Hematopoietic multipotent progenitor cell treated with erythropoietin and hydrocortisone succinate and interleukin-3 and kit ligand, for 8 days (in vitro differentiated cells): Measurements from ENCODE around the gene DCTN5.
"Not testable (repeated sequence)": the region's sequence is repeated elsewhere in the genome, so short reads cannot be mapped to it uniquely, and the experiment has no call there.

Source experiments
- DNase-seq: peaks from one replicate; pipeline ENCODE4 v3.0.0-alpha.2; 2015

Gene DCTN5

DNA sequence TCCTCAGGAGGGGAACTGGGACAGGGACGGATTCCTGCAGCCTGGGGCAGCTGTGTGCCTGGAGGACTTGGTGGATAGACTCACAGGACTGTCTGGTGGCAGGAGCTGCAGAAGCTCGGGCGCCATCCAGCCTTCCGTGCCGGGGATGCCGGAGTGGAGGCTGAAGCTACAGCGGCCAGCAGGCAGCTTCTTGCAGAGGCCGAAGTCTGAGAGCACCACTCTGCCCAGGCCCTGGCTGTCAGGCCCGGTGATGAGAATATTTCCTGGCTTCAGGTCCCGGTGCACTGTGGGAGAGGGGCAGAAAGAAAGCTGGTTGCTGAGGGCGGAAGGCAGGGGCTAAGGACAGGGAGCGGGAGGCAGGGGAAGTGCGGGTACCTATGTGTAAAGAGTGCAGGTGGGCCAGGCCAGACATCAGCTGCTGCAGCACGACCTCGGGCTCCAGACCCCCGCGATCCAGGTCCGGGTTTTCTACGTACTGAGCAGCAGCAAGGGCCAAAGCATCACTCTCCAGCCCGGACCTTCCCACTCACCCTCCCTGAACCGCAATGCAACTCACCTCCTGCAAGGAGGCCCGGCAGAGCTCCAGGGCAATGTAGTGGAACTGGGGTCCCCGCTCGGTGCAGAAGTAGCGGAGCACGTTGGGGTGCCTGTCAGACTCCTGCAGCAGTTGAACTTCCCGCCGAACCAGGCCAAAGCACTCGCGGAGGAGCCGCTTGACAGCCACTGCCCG, 53.5 kb downstream of the DCTN5 start:
- no peak for DNase-seq

DNA sequence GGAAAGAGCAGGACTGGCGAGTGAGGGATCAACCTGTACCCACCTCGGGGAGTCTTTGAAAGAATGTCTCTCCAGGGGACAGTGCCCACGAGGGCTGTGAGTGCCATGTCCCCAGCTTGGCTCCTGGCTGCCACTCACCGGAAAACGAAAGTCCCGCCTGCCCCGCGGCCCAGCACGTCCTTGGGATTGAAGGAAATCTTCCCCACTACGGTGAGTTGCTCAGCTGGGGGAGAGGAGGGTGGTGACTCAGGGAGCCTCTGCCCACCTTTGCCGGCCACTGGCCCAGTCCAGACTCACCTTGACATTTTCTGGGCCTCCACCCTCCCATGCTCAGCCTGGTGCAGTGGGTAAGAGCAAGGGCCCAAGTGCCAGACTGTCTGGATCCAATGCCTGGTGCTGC, 54.5 kb downstream of the DCTN5 start:
- no peak for DNase-seq

DNA sequence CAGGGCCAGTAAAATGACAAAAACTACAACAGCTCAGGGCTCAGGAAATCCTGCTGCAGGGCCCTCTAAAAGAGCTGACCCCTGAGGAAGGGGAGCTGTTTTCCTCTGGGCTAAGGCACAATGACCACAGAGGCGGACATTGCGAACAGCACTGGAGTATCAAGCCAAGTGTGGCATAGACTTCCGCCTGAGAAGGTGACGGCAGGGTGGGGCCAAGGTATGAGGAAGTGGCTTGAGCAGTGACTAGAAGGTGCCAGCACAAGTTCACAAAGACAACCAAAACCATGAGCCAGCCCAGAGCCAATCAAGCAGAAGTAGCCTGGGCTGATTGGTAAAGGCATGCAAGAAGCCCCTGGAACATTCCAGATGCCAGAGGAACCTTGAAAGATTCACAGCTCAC, 57.8 kb downstream of the DCTN5 start:
- DNase-seq: no peak

DNA sequence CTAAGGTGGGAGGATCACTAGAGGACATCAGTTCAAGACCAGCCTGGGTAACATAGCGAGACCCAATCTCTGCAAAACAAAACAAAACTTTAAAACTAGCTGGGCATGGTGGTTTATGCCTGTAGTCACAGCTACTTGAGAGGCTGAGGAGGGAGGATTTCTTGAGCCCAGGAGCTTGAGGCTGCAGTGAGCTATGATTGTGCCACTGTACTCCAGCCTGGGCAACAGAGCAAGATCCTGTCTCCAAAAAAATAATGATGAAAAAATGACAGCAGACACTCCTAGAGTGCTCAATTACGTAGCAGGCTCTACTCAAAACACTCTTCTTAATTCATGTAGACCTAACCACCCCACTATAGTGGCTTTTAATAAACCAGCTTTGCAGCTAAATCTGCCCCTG, 58.8 kb downstream of the DCTN5 start:
- no peak for DNase-seq

DNA sequence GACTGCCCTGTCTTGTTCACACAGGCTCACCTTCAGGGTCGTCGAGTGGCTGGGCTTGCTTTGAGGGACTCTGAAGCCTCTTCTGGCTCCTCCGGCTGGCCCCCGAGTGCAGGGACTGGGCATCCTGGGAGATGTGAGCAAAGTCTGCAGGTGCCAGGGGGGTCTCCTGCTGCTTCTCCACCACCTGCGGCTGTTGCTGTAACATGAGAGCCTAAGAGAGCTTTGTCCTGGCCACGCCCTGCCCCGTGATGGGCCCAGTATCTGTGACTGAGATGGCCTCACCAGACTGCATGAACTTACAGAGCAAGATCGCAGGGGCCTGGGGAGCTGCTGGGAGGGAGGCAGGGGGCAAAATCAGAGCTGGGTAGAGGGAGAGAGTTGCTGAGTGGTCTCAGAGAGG, 59.2 kb downstream of the DCTN5 start:
- no peak for DNase-seq

DNA sequence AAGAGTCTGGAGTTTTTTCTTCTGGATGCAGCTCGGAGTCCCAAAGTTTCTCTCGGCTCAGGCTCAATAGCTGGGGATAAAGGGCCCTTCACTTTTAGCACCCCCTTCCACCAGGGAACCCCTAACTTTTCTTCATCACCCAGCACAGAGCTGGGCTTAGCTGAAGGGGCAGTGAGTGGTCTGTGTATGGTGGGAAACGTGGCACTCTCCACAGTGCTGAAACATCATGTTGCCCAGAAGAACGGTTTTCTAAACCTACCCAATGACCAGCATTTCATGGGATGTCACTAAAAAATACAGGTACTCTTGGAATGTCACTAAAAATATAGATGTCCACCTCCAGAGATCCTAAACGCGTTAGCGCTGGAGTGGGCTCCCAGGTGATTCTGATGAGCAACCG, 59.8 kb downstream of the DCTN5 start:
- DNase-seq: no peak

DNA sequence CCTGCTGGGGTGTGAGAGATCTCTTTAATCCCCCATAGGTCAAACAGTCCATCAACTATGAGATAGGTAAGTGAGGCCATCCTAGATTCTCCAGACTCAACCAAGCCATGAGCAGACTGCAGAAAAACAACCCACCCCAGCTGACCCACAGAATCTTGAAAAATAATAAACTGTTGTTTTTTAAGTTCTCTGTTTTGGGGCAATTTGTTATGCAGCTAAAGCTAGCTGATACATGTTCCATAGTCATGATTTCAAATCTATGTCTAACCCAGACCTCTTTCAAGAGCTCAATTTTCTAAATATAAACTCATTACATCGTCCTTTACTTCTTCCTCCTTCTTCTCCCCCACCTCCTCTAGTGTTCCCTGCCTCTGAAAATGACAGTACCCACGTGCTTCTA, 61.7 kb downstream of the DCTN5 start:
- no peak for DNase-seq

DNA sequence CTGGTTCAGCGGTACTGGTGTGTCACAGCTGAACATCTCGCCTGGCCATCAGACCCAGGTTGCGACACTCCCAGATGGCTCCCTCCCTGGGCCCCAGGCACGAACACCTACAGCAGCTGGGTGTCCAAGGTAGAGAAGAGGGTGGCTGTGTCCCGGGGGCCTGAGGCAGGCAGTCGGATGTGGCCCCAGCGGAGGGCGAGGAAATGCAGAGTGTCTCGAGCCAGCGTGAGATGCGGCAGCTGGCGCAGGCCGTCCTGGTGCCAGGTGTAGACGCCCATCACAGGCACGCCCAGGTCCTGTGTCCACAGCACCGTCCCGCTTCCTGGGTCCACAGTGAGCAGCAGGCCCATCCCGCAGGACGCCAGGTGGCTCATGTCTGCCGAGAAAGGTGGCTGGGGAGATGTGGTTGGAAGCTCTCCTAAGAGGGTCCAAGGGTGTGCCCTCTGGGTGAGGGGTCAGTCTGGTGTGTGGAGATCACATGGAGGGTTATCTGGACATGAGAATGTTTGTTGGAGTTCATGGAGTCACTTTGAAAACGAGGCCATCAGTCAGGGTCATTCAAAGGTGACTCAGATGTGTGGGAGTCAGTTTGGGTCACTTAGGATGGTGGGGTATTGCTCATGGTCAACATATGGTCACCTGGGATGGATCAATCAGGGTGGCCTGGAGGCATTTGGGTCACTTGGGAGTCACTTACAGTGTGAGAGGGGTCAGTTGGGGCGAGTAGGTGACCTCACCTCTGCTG, 63.7 kb downstream of the DCTN5 start:
- DNase-seq: no peak

DNA sequence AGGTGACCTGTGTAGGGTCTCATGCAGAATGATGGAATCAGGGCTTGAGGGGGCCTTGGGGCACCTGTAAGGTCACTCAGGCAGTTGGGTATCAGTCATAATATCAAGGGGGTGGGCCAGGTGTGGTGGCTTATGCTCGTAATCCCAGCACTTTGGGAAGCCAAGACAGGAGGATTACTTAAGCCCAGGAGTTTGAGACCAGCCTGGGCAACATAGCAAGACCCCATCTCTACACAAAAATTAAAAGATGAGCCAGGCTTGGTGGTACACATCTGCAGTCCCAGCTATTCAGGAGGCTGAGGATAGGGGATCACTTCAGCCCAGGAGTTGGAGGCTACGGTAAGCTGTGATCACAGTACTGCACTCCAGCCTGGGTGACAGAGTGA, 64.2 kb downstream of the DCTN5 start:
- no peak for DNase-seq

DNA sequence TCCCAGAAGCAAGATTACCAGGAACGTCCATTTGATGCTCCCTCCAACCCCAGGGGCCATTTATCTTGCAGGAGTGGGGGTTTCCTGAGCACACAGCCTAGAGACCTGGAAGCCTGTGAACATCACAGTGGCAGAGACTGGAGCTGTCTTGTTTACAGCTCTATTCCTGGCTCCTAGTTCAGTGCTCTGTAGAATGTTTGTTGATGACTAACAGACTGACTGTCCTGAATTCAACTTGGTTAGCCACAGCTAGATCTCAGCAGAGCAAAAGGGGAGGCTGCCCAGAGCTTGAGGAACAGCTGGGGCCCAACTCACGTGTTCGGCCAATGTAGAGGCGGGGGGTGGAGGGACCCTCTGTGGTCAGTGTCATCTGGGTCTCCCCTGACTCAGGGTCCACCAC, 65.2 kb downstream of the DCTN5 start:
- DNase-seq: no peak

DNA sequence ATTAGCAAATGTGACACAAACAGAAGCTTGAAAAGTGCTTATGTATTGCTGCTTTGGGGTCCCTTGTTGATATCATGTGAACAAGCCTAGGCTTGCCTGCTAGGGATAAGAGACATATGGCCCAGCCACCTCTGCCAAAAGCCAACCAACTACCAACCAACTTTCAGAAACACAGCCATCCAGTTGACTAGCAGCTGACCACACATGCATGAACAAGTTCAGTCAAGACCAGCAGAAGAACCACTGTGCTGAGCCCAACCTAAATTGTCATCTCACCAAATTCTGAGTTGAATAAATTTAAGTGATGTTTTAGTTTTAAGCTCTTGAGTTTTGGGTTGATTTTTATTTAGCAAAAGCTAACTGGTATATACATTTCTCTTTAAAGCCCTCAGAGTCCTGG, 68.3 kb downstream of the DCTN5 start:
- no peak for DNase-seq

DNA sequence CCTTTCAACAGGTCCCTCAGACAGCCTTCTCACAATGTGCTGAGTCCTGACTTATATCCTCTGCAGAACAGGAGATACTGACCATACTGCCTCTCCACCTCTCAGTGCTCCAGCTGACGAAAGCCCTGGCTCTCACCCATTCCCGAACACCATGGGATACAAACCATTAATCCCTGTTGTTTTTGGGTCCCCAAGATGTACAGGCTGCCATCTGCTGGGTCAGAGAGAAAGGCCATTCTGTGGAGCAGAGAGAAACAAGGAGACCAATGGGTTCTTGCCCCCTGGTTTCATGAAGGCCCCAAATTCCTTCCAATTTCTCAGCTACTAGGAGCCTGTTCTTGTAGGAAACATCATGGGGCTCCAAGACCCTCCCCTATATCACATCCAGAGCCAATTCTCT, 68.7 kb downstream of the DCTN5 start:
- no peak for DNase-seq

DNA sequence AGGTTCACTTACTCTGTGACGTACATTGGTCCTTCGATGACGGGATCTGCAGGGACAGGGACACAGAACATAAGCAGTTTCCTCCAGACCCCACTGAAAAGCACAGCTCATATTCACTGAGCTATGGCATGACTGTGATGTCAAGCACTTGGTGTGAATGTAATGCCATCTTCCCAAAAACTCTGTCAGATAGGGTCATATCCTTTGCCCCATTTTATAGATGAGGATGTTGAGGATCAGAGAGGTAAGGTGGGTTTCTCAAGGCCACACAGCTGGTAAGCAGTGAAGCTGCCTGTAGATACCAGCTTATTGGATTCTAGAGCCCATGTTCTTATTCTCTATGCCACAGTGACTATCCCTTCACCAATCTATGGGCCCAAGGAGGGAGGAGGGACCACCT, 69.2 kb downstream of the DCTN5 start:
- DNase-seq: no peak

DNA sequence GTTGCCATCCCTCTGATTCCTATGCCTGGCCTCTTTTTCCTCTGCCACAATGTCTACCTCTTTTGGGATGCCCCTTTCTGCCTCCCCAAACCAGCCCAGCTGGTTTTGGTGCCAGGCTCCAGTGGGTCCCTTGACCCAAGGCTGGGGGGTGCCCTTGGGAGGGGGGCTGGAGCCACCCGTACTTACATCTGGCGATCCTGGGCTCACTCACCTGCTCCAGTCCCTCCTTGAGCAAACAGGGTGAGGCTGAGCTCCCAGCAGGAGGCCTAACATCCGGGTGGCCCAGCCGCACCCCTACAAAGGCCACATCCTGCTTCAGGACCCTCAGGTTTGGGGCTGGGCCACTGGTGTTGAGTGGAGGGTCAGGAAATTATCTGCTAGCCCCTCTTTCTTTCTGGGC, 70.5 kb downstream of the DCTN5 start:
- DNase-seq: no peak

DNA sequence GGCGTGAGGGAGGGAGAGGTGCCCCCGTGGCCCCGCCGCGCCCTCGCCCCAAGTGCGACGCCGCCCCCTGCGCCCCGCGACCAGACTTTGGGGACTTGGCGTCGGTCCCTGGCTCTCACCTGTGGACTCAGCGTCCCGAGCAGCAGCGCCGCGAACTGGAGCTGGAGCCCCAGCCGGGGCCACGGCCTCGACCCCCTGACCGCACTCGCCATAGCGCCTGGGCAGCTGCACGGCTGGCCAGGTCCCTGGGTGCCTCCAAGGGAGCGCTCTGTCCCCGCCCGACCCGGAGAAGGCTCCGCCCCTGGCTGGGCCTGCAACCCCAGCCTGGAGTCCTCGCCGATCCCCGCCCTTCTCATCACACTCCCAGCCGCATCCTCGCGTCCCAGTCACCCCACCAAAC, 71.7 kb downstream of the DCTN5 start, which contains the start of gene ERN2:
Gene ERN2, minus strand, starts transcription at position 247 of the 400 bp plus-strand sequence. Its CDS starts 35 bp downstream, at position 212.
- no peak for DNase-seq

DNA sequence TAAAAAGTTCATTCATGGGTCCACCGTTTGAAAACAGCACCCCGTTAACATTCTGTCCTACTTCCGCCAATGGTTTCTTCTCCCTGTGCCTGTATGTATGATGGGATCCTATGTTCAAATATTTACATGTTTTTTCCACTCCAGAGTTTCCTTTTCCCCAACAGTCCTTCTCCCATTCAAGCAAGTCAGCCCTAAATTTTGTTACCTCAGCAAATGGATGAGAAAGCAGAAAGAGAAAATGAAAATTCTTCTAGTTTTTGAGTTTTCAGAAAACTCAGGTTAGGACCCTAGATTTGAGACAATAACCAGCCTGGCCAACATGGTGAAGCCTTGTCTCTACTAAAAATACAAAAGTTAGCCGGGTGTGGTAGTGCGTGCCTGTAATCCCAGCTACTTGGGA, 75.2 kb downstream of the DCTN5 start:
- no peak for DNase-seq

DNA sequence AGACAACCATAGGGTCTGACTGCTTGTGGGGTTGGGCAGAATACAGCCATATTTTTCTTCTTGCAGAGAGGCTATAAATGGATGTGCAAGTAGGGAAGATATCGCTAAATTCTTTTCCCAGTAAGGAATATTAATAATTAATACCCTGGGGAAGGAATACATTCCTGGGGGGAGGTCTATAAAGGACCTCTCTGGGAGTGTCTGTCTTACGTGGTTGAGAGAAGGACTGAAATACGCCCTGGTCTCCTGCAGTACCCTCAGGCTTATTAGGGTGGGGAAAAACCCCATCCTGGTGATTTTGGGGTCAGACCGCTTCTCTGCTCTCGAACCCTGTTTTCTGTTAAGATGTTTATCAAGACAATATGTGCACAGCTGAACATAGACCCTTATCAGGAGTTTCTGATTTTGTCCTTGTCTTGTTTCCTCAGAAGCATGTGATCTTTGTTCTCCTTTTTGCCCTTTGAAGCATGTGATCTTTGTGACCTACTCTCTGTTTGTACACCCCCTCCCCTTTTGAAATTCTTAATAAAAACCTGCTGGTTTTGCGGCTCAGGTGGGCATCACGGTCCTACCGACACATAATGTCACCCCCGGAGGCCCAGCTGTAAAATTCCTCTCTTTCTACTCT, 81.5 kb downstream of the DCTN5 start:
- DNase-seq: not testable (repeated sequence)

DNA sequence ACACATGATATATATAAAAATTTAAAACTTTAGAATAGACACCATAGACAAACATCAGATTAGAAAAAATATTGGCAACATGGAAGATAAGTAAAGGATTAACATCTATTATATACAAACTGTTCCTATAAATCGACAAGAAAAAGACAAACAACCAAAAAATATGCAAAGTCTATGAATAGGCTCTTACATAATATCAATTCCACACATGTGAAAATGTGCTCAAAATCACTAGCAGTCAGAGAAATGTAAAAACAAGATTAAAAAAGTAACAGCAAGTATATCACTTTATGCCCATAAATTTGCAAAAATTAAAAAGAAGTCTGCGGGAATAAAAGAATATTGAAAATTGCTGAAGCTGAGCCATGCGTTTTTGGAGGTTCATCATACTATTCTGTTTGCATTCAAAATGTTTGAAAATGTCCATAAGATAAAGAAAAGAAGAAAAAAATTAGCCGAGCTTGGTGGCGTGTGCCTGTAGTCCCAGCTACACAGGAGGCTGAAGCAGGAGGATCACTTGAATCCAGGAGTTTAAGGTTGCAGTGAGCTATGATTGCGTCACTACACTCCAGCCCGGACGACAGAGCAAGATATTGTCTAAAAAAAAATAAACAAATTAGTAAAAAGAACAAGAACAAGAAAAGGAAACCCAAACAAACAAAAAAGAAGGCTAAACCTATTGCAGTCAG, 83.0 kb downstream of the DCTN5 start:
- DNase-seq: no peak

DNA sequence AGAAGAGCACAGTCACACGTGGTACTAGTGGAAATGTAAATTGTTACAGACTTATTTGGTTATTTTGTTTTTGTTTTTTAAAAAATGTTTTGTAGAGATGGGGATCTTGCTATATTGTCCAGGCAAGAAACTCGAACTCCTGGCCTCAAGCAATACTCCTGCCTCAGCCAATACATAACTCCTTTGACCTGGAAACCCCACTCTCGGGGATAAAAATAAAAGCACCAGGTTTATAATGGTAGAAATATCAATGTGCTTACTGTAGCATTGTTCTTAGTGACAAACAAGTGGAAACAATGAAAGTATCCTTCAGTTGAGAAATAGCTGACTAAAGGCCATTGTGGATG, 83.5 kb downstream of the DCTN5 start:
- DNase-seq: no peak

DNA sequence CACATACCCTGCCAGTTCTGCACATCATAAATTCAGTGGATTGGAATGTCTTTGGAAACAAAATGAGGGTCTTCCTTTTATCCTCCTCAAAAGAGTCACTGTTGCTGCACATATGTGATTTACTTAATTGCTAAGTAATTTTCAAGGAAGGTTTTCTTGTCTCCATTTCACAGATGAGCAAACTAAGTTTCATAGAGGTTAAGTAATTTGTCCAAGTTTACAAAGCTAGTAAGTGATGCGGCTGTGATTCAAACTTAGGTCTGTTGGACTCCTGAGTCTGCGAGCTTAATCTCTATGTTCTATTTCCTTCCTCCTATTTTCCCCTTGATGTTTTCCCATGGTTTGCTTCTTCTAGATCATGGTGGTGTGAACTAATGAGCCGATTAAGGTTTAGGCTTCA, 85.4 kb downstream of the DCTN5 start:
- no peak for DNase-seq
